Right forelimb (tissue), 1 donor: ENCODE measurements around the gene ZNF626.
"Not testable (repeated sequence)": the region's sequence is repeated elsewhere in the genome, so short reads cannot be mapped to it uniquely, and the experiment has no call there.

Experiments used
- DNase-seq: peaks from one replicate; pipeline ENCODE4 v3.0.0-alpha.2; 2018

Gene ZNF626

GRCh38 chr19:20661150-20661819 lies at the start of gene ZNF626:
Gene ZNF626, minus strand, starts transcription at chr19:20661571. Its CDS starts 125 bp downstream, at chr19:20661446.
- peak; percentile 95 for DNase-seq

DNA sequence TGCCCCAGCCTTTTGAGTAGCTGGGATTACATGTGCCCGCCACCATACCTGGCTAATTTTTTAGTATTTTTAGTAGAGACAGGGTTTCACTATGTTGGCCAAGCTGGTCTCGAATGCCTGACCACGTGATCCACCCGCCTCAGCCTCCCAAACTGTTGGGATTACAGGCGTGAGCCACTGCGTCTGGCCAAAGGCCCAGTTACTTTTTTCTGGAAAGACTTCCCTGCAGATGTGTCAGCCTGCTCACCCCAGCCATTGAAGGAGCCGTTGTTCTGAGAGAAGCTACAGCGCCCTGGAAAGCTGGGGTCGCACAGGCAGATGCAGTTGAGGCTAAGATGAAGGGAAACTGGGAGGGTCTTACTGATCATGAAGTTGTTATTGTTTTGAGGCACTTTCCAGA lies 7.9 kb upstream of the ZNF626 start:
- DNase-seq: no peak

DNA sequence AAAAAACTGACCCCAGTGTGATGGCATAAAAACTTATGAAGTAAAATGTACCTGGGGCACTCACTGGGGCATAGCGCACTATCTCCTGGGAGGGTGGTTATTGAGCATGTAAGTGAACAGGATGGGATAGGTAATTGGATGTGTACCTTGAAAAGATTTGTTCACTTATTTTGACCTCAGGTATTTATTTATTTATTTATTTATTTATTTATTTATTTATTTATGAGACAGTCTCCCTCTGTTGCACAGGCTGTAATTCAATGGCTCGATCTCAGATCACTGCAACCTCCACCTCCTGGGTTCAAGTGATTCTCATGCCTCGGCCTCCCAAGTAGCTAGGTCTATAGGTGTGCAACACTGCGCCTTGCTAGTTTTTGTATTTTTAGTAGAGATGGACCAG lies 5.9 kb upstream of the ZNF626 start:
- no peak for DNase-seq

GRCh38 chr19:20664901-20665781 lies 3.8 kb upstream of the ZNF626 start:
- DNase-seq: no peak

GRCh38 chr19:20664475-20664874 lies 3.1 kb upstream of the ZNF626 start:
- not testable (repeated sequence) for DNase-seq

- DNase-seq: no peak
These were observed 1.2 kb upstream of the ZNF626 start for GRCh38 chr19:20662421-20663105.

GRCh38 chr19:20660473-20661140 lies 764 bp downstream of the ZNF626 start:
- DNase-seq: no peak

DNA sequence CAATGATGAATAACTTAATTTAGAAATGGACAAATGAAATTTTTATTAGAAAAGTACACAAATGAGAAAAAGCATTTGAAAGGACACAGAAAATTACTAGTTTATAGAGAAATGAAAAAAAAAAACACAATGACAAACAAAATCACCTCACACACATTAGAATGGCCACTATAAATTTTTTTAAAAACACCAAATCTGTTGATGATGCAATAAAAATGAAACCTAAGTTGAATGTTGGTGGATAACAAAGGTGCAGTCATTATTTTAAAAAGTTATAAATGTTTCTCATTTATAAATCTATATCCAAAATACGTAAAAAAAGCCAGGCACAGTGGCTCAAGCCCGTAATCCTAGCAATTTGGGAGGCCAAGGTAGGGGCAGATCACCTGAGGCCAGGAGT lies 20.8 kb downstream of the ZNF626 start:
- no peak for DNase-seq

DNA sequence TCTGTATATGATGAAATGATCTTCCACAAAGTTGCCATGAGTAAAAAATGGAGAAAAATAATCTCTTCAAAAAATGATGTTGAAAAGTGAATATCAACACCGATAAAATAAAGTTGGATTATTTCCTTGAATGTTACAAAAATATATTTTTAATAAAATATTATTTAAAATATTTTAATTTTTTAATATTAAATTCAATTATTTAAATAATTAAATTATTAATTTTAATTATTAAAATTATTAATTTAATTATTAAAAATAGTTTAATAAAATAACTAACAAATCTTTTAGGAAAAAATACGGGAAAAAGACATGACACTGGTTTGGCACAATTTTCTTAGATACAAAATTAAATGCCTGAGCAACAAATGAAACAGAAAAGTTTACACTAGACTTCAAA lies 21.3 kb downstream of the ZNF626 start:
- no peak for DNase-seq

DNA sequence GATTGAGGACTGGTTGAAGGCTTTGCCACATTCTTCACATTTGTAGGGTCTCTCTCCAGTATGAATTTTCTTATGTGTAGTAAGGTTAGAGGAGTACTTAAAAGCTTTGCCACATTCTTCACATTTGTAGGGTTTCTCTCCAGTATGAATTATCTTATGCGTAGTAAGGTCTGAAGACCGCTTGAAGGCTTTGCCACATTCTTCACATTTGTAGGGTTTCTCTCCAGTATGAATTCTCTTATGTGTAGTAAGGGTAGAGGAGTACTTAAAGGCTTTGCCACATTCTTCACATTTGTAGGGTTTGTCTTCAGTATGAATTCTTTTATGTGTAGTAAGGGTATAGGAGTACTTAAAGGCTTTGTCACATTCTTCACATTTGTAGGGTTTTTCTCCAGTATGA lies 36.8 kb downstream of the ZNF626 start:
- not testable (repeated sequence) for DNase-seq

- no peak for DNase-seq
These were observed 45.3 kb downstream of the ZNF626 start for GRCh38 chr19:20616071-20616470.

- DNase-seq: not testable (repeated sequence)
These were observed 46.4 kb downstream of the ZNF626 start for GRCh38 chr19:20614971-20615370.

DNA sequence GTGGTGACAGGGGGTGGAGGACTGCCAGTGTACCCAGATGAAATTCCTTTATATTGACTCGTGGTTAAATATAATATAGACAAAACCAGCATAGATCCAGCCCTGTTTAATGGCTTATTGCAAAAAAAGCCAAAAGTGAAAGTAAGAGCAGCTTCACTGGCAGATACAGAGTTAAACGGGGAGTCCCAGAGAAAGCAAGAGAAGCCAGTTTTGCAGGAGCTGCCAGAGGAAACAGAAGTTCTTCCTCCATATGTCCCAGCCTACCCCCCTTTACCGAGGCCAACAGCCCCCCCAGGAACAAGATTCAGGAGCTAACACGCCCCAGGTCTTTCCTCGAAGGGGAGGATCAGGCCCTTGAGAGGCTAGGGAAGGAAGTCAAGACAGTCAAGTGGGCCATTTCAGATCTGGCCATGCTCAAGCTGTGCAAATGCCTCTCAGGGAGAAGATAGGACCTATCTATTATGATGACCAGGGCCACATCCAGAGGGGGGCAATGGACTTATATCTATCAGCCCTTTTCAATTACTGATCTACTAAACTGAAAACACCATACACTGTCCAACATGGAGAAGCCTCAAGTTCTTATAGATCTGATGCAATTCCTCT lies 48.6 kb downstream of the ZNF626 start:
- no peak for DNase-seq

DNA sequence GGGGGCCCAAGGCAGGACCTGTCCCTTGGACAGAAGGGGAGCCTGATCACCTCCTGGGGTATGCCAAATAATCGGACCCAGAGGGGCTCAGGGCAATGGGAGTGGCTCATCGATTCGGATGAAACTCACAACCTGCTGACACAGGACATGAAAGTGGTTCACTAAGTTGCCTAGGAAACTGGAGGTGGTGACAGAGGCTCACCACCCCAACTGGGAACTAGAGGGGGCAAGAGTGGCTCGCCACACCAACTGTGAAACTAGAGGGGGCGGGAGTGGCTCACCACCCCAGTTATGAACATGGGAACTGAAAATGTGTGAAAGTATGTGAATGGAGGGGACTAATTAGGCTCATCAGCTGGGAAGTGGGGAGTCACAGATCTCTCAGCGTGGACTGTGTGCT lies 49.5 kb downstream of the ZNF626 start:
- no peak for DNase-seq

- no peak for DNase-seq
These were observed 53.4 kb downstream of the ZNF626 start for GRCh38 chr19:20607943-20608342.
